NCI-H524 treated with DMSO at 0.1 percent for 48 hours (cell line): ENCODE data around the gene WDR47.

Experiments used
- DNase-seq: peaks from one replicate; lab custom pipeline; 2025; lab: John Stamatoyannopoulos, UW

WDR47 gene

DNA sequence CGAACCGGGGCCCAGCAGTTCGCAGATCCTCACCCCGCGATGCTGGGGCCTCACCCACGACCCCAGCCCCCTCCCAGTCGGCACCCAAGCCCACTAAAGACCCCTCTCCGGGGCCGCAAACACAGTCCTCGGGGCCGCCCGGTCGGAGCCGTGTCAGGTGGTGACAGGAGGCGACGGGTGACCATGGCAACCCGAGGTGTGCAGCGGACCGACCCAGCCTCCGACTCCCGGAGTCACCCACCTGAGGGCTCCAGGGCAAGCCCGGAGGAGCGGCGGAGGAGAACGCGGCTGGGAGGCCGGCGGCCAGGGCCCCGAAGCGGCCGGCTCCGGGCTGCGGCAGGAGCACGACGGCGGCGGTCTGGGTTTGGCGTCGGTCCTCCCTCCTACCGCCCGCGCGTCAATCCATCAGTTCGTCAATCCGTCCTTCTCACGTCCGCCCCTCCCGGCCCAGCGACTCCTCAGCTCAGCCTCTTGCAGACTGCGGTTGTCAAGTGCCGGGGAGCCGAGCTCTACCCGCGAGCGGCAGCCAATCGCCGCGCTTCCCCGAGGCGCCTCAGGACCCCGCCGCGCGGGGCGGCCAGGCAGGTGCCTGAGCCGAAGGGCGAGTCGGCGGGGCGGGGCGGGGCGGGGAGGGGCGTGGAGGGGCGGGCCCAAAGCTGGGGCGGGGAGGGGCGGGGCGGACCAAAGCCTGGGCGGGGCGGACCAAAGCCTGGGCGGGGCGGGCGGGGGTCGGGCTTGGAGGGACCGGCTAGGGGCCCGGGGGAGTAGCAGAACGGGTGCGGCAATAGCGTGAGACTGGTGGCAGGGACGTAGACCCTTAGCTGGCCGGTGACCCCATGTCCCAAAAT is at the start of gene WDR47:
Gene WDR47 (minus strand): TSS at position 482 of the 848 bp plus-strand sequence. CDS start 18,590 bp downstream, outside the sequence.
- peak; percentile 65 for DNase-seq

DNA sequence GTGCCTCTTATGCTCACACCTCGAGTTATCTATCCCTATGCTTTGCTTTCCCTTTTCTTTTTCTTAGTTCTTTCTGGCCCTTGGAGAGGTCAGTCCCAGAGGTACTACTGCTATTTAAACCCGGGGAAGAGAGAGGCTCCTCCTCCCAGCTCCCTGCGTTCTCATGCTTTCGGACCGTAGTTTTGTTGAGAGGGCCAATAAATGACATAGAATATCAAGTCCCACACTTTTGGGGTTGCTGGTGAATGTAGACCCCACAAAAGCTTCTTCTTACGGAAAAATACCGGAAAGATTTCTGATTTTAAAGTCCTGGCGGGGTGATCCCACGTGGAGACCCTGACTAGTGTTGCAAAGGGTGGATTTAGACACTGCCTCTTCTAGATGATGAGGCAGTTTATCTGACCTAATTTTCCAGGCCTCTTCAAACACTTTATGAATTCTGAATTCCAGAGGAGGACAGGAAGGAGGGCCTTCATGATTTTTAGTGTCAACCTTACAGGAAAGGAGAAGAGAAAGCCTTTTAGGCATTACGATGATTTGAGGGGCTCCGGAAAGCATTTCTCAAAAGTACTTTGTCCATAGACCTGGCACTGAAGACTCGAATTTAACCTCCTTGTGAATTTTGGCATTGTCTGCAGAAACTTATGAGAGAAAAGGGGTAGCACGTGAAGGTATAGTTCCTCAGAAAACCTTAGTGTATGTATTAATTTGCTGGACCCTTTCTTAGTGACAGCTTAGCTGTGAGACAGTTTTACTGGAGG is 49.4 kb upstream of the WDR47 start:
- DNase-seq, result no peak

DNA sequence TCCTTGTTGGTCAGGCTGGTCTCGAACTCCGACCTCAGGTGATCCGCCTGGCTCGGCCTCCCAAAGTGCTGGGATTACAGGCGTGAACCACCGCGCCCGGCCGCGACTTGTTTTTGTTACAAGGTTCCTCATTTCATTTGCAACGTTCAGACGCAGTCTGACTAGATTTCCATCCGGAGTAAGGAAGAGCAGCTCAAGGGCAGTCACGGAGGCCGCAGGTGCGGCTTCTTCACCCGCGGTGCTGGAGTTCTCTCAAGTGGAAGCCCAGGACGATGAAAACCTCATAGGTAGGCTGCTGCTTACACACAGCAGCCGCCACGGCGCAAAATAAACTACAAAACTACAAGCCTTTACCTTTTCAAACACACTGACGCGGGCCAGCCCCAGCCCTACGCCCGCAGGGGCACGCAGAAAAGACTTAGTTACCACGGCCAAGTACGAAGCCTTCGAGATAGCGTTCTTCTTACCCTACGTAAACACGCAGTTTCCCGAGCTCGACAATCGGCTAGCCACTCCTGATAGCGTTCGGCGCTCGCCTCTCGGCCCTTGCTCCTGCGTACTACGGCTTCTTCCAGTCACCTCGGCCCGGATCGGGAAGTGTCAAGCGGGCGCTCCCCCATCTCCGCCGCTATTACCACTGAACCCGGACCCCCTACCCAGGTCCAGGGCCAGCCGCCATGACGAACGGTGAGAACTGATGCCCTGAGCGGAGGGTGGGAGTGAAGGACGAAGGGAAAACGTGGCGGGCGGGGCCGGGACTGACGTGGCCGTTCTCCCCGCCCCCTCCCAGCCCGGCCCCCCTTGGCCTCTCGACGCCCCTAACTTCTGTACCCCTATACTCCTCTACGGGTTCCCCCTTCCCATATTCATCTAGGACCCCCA is 48.5 kb upstream of the WDR47 start, which contains the start of gene TMEM167B:
Gene TMEM167B (plus strand): TSS at position 569 of the 882 bp plus-strand sequence. CDS start 109 bp downstream, at position 678.
- DNase-seq, result peak; percentile 47

DNA sequence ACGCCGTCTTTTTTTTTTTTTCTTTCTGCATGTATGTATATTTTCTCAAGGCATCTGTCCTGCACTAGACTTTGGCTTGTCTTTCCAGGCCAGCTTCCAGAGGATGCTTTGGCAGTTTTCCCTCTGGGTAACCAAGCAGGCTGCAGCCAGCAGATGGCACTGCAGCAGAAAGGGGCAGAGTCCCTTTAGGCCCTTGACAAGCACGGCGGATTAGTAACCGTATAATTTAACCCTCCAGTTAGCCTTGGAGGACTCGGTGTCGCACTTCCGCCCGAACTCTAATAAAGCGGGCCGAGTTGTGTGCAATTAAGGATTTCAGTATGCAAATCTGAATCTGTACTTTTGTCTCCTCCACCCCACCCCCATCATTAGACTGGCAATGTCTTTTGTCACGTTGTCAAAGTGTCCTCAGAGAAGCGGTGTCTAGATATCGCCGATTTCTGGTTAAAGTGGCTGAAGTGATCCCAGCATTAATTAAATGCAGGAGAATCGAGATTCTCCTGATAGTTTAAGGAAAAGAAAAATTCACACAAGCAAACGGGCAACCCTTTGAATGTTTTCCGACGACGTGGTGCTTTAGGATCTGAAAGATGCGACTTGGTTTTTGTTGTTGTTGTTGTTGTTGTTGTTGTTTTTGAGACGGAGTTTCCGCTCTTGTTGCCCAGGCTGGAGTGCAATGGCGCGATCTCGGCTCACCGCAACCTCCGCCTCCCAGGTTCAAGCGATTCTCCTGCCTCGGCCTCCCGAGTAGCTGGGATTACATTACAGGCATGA is 47.5 kb upstream of the WDR47 start:
- peak; percentile 74 for DNase-seq

DNA sequence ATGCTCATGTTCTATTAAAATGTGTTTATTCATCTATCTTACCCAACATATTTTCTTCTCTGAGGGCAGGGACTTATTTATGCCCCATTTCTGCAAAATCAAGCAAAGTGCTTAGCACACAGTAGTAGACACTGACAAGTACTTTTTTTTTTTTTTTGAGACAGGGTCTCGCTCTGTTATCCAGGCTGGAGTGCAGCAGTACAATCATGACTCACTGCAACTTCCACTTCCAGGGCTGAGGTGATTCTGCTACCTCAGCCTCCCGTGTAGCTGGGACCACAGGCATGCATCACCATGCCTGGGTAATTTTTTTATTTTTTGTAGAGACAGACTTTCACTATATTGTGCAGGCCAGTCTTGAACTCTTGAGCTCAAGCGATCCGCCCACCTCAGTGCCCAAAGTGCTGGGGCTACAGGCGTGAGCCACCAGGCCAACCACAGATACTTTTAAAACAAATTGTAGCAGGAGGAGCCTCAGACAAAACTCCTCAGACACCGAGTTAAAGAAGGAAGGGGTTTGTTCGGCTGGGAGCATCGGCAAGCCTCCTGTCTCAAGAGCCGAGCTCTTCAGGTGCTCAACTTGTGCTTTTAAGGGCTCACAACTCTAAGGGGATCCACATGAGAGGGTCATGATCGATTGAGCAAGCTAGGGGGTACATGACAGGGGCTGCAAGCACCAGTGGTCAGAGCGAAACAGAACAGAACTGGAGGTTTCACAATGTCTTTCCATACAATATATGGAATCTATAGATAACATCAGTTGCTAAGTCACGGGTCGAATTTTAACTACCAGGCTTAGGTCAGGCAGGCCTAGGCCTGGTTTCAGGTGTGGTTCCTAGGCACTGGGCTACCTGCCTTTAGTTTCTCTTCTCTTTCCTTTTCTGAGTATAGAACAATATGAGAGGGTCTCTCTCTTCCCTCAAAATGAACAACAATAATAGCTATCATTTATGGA is 42.9 kb upstream of the WDR47 start:
- no peak for DNase-seq

DNA sequence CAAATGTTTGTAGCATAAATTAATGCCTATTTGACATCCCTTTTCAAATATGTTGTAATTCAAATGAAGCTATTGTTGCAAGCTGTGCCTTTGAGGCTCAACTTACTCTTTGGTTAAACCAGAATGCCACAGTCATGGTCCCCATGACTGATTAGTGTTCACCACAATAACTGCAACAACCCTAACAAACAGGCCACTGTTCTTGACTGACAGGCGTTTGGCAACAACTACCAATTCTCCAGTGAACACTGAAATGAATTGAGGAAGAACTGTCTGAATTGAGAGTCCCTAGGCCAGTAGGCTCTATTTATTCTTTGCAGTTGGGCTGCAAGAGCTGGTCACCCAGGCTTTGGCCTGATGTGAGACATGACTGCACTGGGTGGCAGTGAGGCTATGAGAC is 42.0 kb upstream of the WDR47 start:
- DNase-seq, result no peak

DNA sequence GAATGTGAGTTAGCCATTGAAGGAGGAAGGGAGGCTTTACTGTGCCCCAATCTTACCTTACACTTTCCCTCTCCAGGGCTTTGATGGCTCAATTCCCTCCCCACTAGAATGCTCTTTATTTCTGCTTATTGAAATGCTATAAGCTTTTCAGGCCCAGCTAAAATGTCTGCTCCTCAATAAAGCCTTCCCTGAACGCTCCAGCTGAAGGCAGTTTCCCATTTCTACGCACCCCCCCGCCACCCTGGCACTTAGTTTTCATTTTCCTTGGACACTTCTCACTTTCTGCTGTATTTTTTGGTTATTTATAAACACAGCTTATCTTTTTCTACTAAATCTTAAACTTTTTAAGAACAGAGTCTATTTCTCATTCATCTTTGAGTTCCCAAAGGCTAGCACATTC is 41.6 kb upstream of the WDR47 start:
- DNase-seq, result no peak

DNA sequence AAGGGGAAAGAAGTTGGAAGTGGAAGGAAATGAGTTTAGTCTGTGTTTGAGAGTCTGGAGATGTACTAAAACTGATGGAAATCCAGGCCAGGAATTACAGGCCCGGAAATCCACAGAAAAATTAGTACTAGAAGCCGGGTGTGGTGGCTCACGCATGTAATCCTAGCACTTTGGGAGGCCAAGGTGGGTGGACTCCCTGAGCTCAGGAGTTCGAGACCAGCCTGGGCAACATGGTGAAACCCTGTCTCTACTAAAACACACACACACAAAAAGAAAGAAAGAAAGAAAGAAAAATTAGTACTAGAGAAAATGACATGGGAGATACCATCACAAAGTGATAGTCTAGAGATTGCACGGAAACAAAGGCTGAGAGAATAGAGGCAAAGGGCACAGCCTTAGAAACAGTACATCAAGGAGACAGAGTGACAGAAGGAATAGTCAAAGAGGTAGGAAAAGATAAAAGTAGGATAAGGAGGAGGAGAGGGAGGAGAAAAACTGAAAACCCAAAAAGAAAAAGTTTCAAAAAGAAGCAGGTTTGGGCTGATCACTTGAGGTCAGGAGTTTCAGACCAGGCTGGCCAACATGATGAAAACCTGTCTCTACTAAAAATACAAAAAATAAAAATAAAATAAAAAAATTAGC is 38.7 kb upstream of the WDR47 start:
- DNase-seq, result no peak

DNA sequence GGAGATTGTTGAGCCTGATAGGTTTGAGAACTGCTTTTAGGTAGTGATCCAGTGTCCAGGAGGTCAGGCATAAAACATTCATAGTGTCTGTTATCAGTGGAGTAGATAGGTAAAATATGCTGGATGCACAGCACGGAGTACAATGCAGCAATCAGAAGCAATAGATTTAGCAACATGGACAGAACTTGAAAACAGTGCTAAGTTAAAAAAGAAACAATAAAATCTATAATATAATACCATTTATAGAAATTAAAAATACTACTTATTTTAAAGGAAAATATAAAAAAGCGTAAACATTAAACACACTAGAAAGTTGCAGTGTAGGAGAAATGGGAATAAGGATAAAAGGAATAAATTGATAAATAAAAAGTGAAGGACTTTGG is 37.3 kb upstream of the WDR47 start:
- DNase-seq, result no peak

DNA sequence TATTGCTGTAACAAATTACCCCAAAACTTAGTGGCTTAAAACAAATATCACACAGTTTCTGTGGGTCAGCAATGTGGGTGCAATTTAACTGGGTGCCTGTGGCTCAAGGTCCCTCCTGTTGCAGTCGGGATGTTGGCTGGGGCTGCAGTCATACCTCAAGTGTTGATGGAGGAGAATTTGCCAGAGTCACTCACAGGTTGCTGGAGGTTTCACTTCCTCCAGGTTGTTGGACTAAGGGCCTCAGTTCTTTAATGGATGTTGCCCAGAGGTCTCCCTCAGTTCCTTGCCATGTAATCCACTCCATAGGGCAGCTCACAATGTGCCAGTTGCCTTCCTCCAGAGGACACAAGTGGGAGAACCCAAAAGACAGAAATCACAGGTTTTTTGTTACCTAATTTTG is 36.4 kb upstream of the WDR47 start:
- no peak for DNase-seq

DNA sequence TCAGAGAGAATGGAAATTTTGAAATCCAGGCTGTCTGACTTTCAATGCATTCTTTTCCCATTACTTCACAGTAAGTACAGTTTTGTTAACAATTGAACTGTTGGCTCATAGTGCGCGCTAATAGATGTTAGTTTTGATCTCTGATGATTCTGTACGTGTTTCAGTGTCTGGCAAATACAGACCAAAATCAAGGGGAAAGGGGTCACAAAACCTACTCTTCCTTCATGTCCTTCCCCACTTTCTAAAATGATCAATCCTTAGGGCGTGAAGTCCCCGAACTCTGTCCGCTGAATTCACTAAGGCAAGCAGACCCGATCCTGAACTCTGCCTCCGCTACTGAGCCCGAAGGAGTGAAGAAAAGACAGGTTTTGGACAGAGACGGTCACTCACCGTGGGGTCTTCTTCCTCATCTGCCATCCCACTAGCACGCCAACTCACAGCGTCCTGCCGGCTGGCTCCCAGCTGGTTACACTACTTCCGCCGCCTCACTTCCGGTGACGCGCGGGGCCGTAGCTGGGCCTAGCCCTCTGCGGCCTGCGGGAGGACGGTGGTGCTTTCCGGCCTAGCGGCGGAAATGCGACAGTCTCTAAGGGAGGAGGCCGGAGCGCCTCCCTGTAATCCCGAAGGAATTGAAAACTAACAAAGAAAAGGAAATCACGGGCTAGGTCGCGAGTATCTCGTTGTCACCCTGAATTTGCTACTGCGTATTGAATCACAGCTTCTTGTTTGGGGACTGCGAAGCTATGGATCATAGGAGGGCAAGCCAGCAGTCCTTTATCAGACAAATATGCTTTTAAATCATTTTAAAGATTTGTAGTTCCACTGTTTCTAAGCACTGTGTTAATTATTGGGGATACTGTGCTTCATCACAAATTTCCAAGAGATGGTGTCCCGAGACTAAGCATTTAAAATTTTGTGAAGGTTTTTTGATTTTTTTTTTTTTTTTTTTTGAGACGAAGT is 33.9 kb upstream of the WDR47 start, which contains the start of gene TAF13:
Gene TAF13 (minus strand): TSS at position 473 of the 960 bp plus-strand sequence. CDS start 56 bp downstream, at position 417.
- DNase-seq, result peak; percentile 60

DNA sequence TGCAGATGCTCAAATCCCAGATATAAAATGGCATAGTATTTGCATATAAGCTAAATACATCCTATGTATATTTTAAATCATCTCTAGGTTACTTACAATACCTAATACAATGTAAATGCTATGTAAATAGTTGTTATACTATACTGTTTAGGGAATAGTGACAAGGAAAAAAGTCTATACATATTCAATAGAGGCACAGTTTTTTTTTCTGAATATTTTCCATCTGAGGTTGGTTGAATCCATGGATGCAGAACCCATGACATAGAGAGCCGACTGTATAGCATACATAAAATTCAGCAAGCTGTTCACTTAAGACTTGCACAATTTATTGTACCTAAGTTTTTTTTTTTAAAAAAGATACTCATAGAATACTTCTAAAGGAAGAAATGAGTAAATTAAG is 27.4 kb upstream of the WDR47 start:
- no peak for DNase-seq

DNA sequence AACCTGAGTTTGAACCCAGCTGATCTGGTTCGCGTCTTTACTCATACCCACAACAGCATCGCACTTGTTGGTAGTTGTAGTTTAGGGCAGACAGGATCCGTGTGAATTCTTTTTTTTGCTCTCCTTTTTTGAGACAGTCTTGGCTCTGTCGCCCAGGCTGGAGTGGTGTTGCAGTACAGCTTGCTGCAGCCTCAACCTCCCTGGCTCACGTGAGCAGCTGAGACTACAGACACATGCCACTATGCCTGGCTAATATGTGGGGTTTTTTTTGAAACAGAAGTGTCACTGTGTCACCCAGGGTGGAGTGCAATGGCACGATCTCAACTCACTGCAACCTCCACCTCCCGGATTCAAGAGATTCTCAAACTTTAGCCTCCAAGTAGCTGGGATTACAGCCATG is 26.0 kb upstream of the WDR47 start:
- DNase-seq, result no peak

DNA sequence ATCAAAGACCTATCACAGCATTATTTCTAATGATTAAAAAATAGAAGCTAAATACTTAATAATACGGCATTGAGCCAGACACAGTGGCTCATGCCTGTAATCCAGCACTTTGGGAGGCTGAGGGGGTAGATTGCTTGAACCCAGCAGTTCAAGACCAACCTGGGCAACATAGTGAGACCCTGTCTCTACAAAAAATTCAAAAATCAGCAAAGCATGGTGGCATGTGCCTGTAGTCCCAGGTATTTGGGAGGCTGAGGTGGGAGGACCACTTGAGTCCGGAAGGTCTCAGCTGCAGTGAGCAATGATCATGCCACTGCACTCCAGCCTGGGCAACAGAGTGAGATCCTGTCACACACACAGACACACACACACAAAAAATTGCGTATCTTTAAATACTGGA is 23.2 kb upstream of the WDR47 start:
- no peak for DNase-seq

DNA sequence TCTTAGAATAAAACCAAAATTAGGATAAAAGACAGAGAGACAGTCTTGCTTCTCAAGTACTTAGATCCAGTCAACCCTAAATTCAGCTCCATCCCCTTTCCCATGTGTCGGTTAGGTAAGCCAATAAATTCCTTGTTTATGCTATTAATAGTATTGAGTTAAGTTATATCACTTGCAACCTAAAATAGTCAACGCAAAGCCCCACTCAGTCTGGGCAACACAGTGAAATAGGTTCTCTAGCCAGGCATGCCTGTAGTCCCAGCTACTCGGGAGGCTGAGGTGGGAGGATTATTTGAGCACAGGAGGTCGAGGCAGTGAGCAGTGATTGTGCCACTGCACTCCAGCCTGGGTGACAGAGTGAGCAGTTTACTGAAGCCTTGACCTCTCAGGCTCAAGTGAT is 19.3 kb upstream of the WDR47 start:
- DNase-seq, result no peak

DNA sequence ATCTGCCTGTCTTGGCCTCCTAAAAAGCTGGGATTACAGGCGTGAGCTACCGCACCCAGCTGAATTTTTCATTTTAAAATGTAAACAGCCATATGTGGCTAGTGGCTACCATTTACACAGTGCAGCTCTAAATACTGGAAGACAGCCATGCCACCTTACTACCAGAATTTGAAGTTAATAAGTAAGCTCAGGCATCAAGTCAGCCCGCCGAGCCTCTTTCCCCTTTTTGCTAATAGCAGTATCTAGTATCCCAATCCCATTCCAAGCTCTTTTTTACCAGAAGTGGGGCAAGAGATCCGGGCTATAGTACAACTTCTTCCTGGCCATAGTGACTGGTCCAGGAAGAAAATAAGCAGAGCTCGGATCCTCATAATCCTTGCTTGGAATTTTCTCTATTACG is 18.8 kb upstream of the WDR47 start:
- no peak for DNase-seq

DNA sequence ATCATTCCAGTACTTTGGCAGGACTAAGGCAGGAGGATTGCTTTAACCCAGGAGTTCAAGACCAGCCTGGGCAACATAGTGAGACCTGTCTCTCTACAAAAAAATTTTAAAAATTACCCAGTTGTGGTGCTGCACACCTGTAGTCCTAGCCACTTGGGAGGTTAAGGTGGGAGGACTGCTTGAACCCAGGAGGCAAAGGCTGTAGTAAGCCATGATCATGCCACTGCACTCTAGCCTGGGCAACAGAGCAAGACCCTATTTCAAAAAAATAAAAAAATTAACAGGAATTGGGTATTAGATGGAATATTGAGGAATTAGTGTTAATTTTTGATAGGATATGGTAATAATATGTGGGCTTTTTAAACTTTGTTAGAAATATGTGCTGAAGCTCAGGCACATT is 17.1 kb upstream of the WDR47 start:
- no peak for DNase-seq

DNA sequence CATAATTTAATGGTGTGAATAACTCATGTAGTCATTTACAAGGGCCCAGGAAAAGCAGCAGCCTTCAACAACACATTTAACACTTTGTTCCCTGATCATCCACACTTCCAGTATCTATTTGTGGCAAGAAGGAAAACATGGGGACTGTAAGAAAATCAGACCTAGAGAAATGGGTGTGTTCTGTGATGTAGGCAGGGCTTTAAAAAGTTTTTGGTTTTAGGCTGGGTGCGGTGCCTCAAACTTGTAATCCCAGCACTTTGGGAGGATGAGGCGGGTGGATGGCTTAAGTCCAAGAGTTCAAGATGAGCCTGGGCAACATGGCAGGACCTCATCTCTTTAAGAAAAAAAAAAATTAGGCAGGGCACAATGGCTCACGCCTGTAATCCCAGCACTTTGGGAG is 14.2 kb upstream of the WDR47 start:
- no peak for DNase-seq
